H9 (cell line): ENCODE results near the gene PDE3A. TPM values are rescaled to one million over a fixed set of nuclear protein-coding genes. Genes with fewer than 3 reads are reported as not detected.

Source experiments
- DNase-seq: peaks from one replicate; pipeline ENCODE4 v3.0.0-alpha.2; 2017
- H2AFZ ChIP-seq: one replicate; pipeline ENCODE4 v1.6.1; 2013; ENCODE audit warnings: mild to moderate bottlenecking, low read length, control low read depth, moderate library complexity
- H2AK5ac ChIP-seq: 2 replicates; pipeline ENCODE4 v1.6.1; 2013; ENCODE audit warnings: low read length, control low read depth, mixed read lengths; ENCODE audit not compliant: insufficient read length
- H2BK120ac ChIP-seq: one replicate; pipeline ENCODE4 v1.6.1; 2013; ENCODE audit warnings: low read depth, mild to moderate bottlenecking, low read length, control low read depth, inconsistent platforms; ENCODE audit not compliant: poor library complexity, severe bottlenecking
- H2BK12ac ChIP-seq: 2 replicates; pipeline ENCODE4 v1.6.1; 2013; ENCODE audit warnings: low read length, control low read depth, mixed read lengths, low read depth; ENCODE audit not compliant: insufficient read length
- H2BK15ac ChIP-seq: 2 replicates; pipeline ENCODE4 v1.6.1; 2013; ENCODE audit warnings: low read depth, low read length, control low read depth
- H2BK20ac ChIP-seq: one replicate; pipeline ENCODE4 v1.6.1; 2013; ENCODE audit warnings: low read depth, mild to moderate bottlenecking, low read length, control low read depth, inconsistent platforms; ENCODE audit not compliant: poor library complexity, severe bottlenecking
- H2BK5ac ChIP-seq: 2 replicates; pipeline ENCODE4 v1.6.1; 2013; ENCODE audit warnings: low read length, control low read depth, mixed read lengths; ENCODE audit not compliant: insufficient read length
- H3K14ac ChIP-seq: 2 replicates; pipeline ENCODE4 v1.6.1; 2013; ENCODE audit warnings: low read length, control low read depth; ENCODE audit not compliant: insufficient read depth
- H3K18ac ChIP-seq: 2 replicates; pipeline ENCODE4 v1.6.1; 2013; ENCODE audit warnings: low read depth, mild to moderate bottlenecking, mixed read lengths, low read length, control low read depth; ENCODE audit not compliant: insufficient read length
- H3K23ac ChIP-seq: 2 replicates; pipeline ENCODE4 v1.6.1; 2013; ENCODE audit warnings: low read length, control low read depth, mixed read lengths, low read depth; ENCODE audit not compliant: insufficient read length
- H3K23me2 ChIP-seq: 2 replicates; pipeline ENCODE4 v1.6.1; 2013; ENCODE audit warnings: low read depth, mild to moderate bottlenecking, mixed read lengths, low read length, control low read depth; ENCODE audit not compliant: insufficient read length, poor library complexity, severe bottlenecking
- H3K27ac ChIP-seq: 2 replicates; pipeline ENCODE4 v1.5.1; 2013; ENCODE audit warnings: low read length, control low read depth, mixed read lengths, low read depth; ENCODE audit not compliant: insufficient read length
- H3K27me3 ChIP-seq: 2 replicates; pipeline ENCODE4 v1.6.1; 2013; ENCODE audit warnings: low read length, control low read depth, inconsistent platforms; ENCODE audit not compliant: insufficient read depth
- H3K4ac ChIP-seq: 2 replicates; pipeline ENCODE4 v1.6.1; 2013; ENCODE audit warnings: low read depth, mild to moderate bottlenecking, control low read depth, inconsistent platforms, low read length, moderate library complexity
- H3K4me1 ChIP-seq: 2 replicates; pipeline ENCODE4 v1.6.1; 2013; ENCODE audit warnings: low read length, control low read depth, inconsistent platforms; ENCODE audit not compliant: insufficient read depth
- H3K4me2 ChIP-seq: 2 replicates; pipeline ENCODE4 v1.6.1; 2013; ENCODE audit warnings: low read length, control low read depth, mixed read lengths; ENCODE audit not compliant: insufficient read length, insufficient read depth
- H3K56ac ChIP-seq: 2 replicates; pipeline ENCODE4 v1.6.1; 2013; ENCODE audit warnings: low read depth, mild to moderate bottlenecking, mixed read lengths, low read length, control low read depth; ENCODE audit not compliant: insufficient read length
- H3K79me1 ChIP-seq: 2 replicates; pipeline ENCODE4 v1.6.1; 2013; ENCODE audit warnings: low read depth, mild to moderate bottlenecking, moderate library complexity, low read length, control low read depth, inconsistent platforms; ENCODE audit not compliant: insufficient read depth, poor library complexity, severe bottlenecking
- H3K79me2 ChIP-seq: 2 replicates; pipeline ENCODE4 v1.6.1; 2013; ENCODE audit warnings: low read length, control low read depth, inconsistent platforms; ENCODE audit not compliant: insufficient read depth
- H3K9ac ChIP-seq: 2 replicates; pipeline ENCODE4 v1.6.1; 2013; ENCODE audit warnings: low read length, control low read depth, mixed read lengths; ENCODE audit not compliant: insufficient read length; ENCODE audit errors: extremely low read depth
- H3K9me3 ChIP-seq: one replicate; pipeline ENCODE4 v1.6.1; 2013; ENCODE audit warnings: low read depth, low read length, inconsistent platforms; ENCODE audit not compliant: control insufficient read depth
- H3T11ph ChIP-seq: one replicate; pipeline ENCODE4 v1.6.1; 2013; ENCODE audit warnings: mild to moderate bottlenecking, low read length, control low read depth, inconsistent platforms
- H4K20me1 ChIP-seq: one replicate; pipeline ENCODE4 v1.6.1; 2013; ENCODE audit not compliant: control insufficient read depth, insufficient read length, insufficient read depth
- H4K5ac ChIP-seq: 2 replicates; pipeline ENCODE4 v1.6.1; 2013; ENCODE audit warnings: low read depth, mild to moderate bottlenecking, mixed read lengths, low read length, control low read depth; ENCODE audit not compliant: insufficient read length
- H4K8ac ChIP-seq: replicated peaks from 2 replicates; pipeline ENCODE4 v1.6.1; 2013; ENCODE audit warnings: low read length, control low read depth, mixed read lengths, low read depth; ENCODE audit not compliant: insufficient read length
- H4K91ac ChIP-seq: 2 replicates; pipeline ENCODE4 v1.6.1; 2013; ENCODE audit warnings: low read depth, mild to moderate bottlenecking, moderate library complexity, mixed read lengths, low read length, control low read depth; ENCODE audit not compliant: insufficient read length
- H3K27ac Mint-ChIP-seq, 3 experiments: 2 replicates in 2 of 3; 3 replicates in 1 of 3; pipeline ENCODE4 v1.8.0; 2020 to 2021; ENCODE audit warnings: mixed read lengths in 3 of 3, mild to moderate bottlenecking in 1 of 3, moderate library complexity in 1 of 3
- H3K27me3 Mint-ChIP-seq: 2 replicates; pipeline ENCODE4 v1.8.0; 2021; ENCODE audit warnings: low read depth, mild to moderate bottlenecking, moderate library complexity, mixed read lengths
- H3K36me3 Mint-ChIP-seq, 3 experiments: 2 replicates in 2 of 3; 3 replicates in 1 of 3; pipeline ENCODE4 v1.8.0; 2020 to 2021; ENCODE audit warnings: low read depth in 3 of 3, mixed read lengths in 3 of 3; ENCODE audit not compliant: insufficient read depth in 1 of 3
- H3K4me1 Mint-ChIP-seq, 2 experiments: 2 replicates each; pipeline ENCODE4 v1.8.0; 2020; ENCODE audit warnings: mixed read lengths in 2 of 2
- H3K4me3 Mint-ChIP-seq, 2 experiments: 2 replicates in 1 of 2; 3 replicates in 1 of 2; pipeline ENCODE4 v1.8.0; 2020 to 2021; ENCODE audit warnings: mild to moderate bottlenecking in 2 of 2, mixed read lengths in 2 of 2, moderate library complexity in 1 of 2
- H3K9me3 Mint-ChIP-seq, 2 experiments: 2 replicates in 1 of 2; 3 replicates in 1 of 2; pipeline ENCODE4 v1.8.0; 2020; ENCODE audit warnings: mild to moderate bottlenecking in 2 of 2, mixed read lengths in 2 of 2, moderate library complexity in 1 of 2
- WGBS: extraction: QIAGEN DNeasy Blood & Tissue Kit; methylation state at CpG from one replicate; pipeline ENCODE4 v1.1.7; 2013; ENCODE audit warnings: missing lambda C conversion rate, low lambda C conversion rate, mixed read lengths; ENCODE audit not compliant: insufficient read length; ENCODE audit errors: extremely low coverage; 5-methylcytosine and 5-hydroxymethylcytosine counted together
- total RNA-seq: library from RNA; stranded (reverse); gene quantifications from 2 replicates; pipeline ENCODE4 v1.2.1, GENCODE V29; 2021
- TF ChIP-seq, protein P1 (sequence below): fragments of 200-600 bp; sonication (generic); conservative IDR thresholded peaks from 3 replicates; pipeline ENCODE4 v1.8.0; 2021; ENCODE audit warnings: antibody characterized with exemption, mild to moderate bottlenecking

The PDE3A gene
- total RNA-seq, 1 experiment from 2014 or later, result 3.0 TPM

DNA sequence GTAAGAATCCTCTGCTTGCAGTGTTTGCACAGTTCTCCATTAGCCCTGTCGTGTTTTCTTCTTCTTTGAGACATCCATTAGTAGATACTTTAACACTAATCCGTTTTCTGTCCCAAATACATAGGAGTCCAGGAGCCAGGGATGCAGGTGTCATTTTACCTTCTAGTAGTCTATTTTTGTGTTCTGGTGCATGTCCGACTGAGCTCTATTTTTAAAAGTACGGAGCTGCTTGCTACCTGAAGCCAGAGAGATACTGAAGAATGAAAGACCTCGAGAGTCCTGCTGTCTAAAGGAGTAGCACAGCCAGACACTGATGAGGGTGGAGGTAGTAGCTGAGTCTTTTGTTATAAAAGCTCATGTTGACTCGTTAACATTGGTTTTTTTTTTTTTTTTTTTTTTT is 31.7 kb downstream of the PDE3A start:
- H3K36me3 Mint-ChIP-seq, result 0 out of 7 replicates have a peak, but pooled peaks cover 0 to 3% (median 0%) of the 10 kb centered on the region in 3 experiments
- no peak overlapping the region for H2AFZ ChIP-seq
- no peak overlapping the region for H4K91ac ChIP-seq
- no peak overlapping the region for H2BK120ac ChIP-seq
- H3K4me1 ChIP-seq, result no peaks in the 10 kb centered on the region; the same call in 1 of the 2 replicates
- no peak overlapping the region for H2BK20ac ChIP-seq
- no peak overlapping the region for H3K4ac ChIP-seq
- H3K27me3 ChIP-seq, result no peaks in the 10 kb centered on the region
- no peaks in the 10 kb centered on the region for H3K79me1 ChIP-seq
- no peak overlapping the region for H2BK15ac ChIP-seq
- no peak overlapping the region for H2AK5ac ChIP-seq
- H3K79me2 ChIP-seq, result no peaks in the 10 kb centered on the region
- no peaks in the 10 kb centered on the region for H3K27me3 Mint-ChIP-seq
- H2BK12ac ChIP-seq, result no peak overlapping the region
- no peak overlapping the region for H3K56ac ChIP-seq
- H4K20me1 ChIP-seq, result no peaks in the 10 kb centered on the region
- DNase-seq, result no peak
- H3K4me3 Mint-ChIP-seq, result no peak overlapping the region
- H3K4me1 Mint-ChIP-seq, result peaks cover 25 to 39% of the 10 kb centered on the region in 2 experiments
- TF ChIP-seq, protein P1, sequence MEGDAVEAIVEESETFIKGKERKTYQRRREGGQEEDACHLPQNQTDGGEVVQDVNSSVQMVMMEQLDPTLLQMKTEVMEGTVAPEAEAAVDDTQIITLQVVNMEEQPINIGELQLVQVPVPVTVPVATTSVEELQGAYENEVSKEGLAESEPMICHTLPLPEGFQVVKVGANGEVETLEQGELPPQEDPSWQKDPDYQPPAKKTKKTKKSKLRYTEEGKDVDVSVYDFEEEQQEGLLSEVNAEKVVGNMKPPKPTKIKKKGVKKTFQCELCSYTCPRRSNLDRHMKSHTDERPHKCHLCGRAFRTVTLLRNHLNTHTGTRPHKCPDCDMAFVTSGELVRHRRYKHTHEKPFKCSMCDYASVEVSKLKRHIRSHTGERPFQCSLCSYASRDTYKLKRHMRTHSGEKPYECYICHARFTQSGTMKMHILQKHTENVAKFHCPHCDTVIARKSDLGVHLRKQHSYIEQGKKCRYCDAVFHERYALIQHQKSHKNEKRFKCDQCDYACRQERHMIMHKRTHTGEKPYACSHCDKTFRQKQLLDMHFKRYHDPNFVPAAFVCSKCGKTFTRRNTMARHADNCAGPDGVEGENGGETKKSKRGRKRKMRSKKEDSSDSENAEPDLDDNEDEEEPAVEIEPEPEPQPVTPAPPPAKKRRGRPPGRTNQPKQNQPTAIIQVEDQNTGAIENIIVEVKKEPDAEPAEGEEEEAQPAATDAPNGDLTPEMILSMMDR, result no peak
- H3K27ac Mint-ChIP-seq, result no peak overlapping the region
- H3T11ph ChIP-seq, result no peak overlapping the region
- H3K9ac ChIP-seq, result no peak overlapping the region
- no peak overlapping the region for H3K18ac ChIP-seq
- H3K23me2 ChIP-seq, result no peaks in the 10 kb centered on the region
- H3K23ac ChIP-seq, result no peak overlapping the region
- no CpG with 5 or more reads among the region's 6 CpGs for WGBS
- no peak overlapping the region for H4K8ac ChIP-seq
- H3K27ac ChIP-seq, result no peak overlapping the region
- H2BK5ac ChIP-seq, result no peak overlapping the region
- H3K14ac ChIP-seq, result no peak overlapping the region
- H3K9me3 Mint-ChIP-seq, result no peaks in the 10 kb centered on the region; a peak in 1 of 5 replicates
- no peak overlapping the region for H3K4me2 ChIP-seq
- no peaks in the 10 kb centered on the region for H3K9me3 ChIP-seq
- H4K5ac ChIP-seq, result no peak overlapping the region
